Effector memory CD8-positive, alpha-beta T cell (primary cell): ENCODE results near the gene TMEM35B.
"Not testable (repeated sequence)": the region's sequence is repeated elsewhere in the genome, so short reads cannot be mapped to it uniquely, and the experiment has no call there.

Experiments
- ATAC-seq: fragments of 150-1000 bp; cut with Tn5 transposase; replicated peaks from 2 replicates; pipeline ENCODE4 v1.10.0; 2021; ENCODE audit warnings: mild to moderate bottlenecking, moderate library complexity
- DNase-seq, 3 experiments: peaks; one replicate each; pipeline ENCODE4 v3.0.0; 2021
- H3K27ac Mint-ChIP-seq, 2 donors: one replicate each; pipeline ENCODE4 v1.8.0; 2022; ENCODE audit warnings: mild to moderate bottlenecking in 2 of 2, mixed read lengths in 2 of 2, moderate library complexity in 2 of 2
- H3K27me3 Mint-ChIP-seq, 2 donors: one replicate each; pipeline ENCODE4 v1.8.0; 2022; ENCODE audit warnings: mixed read lengths in 2 of 2
- H3K36me3 Mint-ChIP-seq: one replicate; pipeline ENCODE4 v1.8.0; 2022; ENCODE audit warnings: mild to moderate bottlenecking, moderate library complexity, mixed read lengths; ENCODE audit not compliant: insufficient read depth
- H3K4me1 Mint-ChIP-seq, 2 donors: one replicate each; pipeline ENCODE4 v1.8.0; 2022; ENCODE audit warnings: low read depth in 2 of 2, mixed read lengths in 2 of 2
- H3K4me3 Mint-ChIP-seq, 2 donors: one replicate each; pipeline ENCODE4 v1.8.0; 2022; ENCODE audit warnings: mild to moderate bottlenecking in 2 of 2, mixed read lengths in 2 of 2, moderate library complexity in 2 of 2
- H3K9me3 Mint-ChIP-seq, 2 donors: one replicate each; pipeline ENCODE4 v1.8.0; 2022; ENCODE audit warnings: mixed read lengths in 2 of 2

The TMEM35B gene

DNA sequence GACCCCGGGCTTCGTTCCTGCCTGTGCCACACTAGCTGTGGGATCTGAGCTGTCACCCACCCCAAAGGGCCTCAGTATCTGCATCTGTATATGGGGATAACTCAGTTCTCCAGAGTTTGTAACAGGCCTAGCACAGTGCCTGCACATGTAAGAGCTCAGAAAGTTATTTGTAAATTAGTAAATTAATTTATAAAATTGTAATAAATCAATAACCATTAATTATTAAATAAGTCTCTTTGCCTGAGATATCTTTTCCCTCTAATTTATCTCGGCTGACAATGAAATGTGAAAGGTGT lies 410 bp upstream of the TMEM35B start:
- H3K27ac Mint-ChIP-seq: peak overlapping the region; percentile 96 to 97
- peaks cover 32% of the 10 kb centered on the region for H3K36me3 Mint-ChIP-seq
- peak overlapping the region; percentile 96 to 98 for H3K4me3 Mint-ChIP-seq
- peaks cover 29 to 36% of the 10 kb centered on the region in 2 donors for H3K4me1 Mint-ChIP-seq
- H3K27me3 Mint-ChIP-seq, H3K9me3 Mint-ChIP-seq, DNase-seq: not testable (repeated sequence)
- ATAC-seq: peak; percentile 26

DNA sequence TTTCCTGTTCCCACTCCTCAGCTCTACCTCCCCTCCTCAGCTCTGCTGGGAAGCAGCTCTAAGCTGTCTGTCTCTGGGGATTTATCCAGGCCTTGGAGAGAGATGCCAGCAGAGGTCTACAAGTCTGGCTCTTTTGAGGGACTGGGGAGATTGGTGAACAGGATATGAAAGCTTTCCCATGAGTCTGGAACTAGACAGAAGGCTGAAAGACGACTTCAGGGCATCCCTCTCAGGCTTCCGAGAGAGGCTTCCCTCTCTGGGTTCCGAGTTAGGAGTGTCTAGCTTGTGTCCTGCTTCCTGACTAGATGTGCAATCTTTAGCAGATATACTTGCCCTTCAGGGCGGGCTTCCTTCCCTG lies 733 bp downstream of the TMEM35B start:
- Mint-ChIP-seq H3K4me1 (peaks cover 29 to 36% of the 10 kb centered on the region in 2 donors), H3K4me3 (peak overlapping the region; percentile 96 to 98), H3K27me3 (no peaks in the 10 kb centered on the region), H3K36me3 (peaks cover 22% of the 10 kb centered on the region), H3K27ac (peak overlapping the region; percentile 96 to 97), H3K9me3 (no peaks in the 10 kb centered on the region)
- ATAC-seq: peak; percentile 13
- DNase-seq: no peak

DNA sequence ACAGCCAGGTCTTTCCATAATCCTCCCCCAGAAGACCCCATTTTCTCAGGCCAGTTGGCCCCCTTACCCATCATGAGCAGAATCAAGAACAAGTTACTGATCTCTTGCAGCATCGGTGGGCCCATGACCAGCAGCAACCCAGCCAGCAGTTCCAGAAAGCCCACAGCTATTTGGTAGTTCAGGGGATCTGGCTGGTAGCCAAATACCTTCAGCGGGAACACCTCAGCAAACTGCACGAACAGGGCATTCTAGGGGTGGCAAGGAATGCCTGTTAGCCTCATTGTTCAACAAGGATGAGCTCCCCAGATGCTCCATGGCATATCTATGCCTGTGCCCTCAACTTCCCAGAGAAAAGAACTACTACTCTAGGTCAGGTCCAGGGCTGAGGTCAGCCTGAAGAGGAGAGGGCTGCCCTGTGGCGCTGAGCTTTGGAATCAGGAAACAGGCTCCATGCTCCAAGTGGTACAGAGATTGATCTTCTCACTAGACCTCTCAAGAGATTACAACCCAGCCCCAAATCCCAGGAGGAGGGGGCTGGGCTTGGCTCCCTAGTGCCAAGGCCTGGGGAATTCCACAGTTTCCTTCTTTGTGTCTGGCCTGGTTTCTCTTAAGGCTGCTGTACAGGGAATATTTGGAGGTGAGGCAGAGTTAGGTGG lies 1.3 kb downstream of the TMEM35B start:
- no peak for DNase-seq
- H3K4me3 Mint-ChIP-seq: peak overlapping the region; percentile 96 to 98
- H3K9me3 Mint-ChIP-seq: no peaks in the 10 kb centered on the region
- H3K27ac Mint-ChIP-seq: peak overlapping the region; percentile 96 to 97
- no peaks in the 10 kb centered on the region for H3K27me3 Mint-ChIP-seq
- ATAC-seq: no peak
- peaks cover 31 to 36% of the 10 kb centered on the region in 2 donors for H3K4me1 Mint-ChIP-seq
- H3K36me3 Mint-ChIP-seq: peaks cover 17% of the 10 kb centered on the region

DNA sequence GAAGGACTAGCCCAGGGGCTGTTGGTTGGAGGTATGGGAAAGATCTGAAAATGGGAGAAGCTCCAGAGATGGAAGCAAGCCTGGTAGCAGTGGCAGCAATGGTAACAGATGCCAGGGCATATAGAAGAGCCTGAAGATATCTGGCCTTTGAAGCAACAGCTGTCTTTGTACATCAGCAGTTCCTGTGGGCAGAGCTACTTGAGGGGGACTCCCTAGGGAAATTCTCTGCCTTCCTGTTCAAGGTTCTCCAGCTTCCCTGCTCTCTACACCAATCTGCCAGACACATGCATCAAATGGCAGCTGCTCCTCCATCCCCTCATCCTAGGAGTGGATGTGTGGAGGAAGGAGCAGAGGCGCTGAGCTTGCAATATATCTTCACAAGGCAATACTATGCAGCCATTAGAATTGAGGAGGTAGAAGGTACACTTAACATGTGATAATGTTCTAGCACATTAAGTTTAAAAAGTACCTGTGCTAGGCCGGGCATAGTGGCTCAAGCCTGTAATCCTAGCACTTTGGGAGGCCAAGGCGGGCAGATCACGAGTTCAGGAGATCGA lies 2.2 kb downstream of the TMEM35B start:
- H3K36me3 Mint-ChIP-seq: peaks cover 17% of the 10 kb centered on the region
- H3K27me3 Mint-ChIP-seq: no peaks in the 10 kb centered on the region
- ATAC-seq: no peak
- peaks cover 38 to 44% of the 10 kb centered on the region in 2 donors for H3K4me1 Mint-ChIP-seq
- no peaks in the 10 kb centered on the region for H3K9me3 Mint-ChIP-seq
- no peak for DNase-seq
- peak overlapping the region; percentile 77 to 96 for H3K27ac Mint-ChIP-seq
- peak overlapping the region; percentile 96 to 98 for H3K4me3 Mint-ChIP-seq

DNA sequence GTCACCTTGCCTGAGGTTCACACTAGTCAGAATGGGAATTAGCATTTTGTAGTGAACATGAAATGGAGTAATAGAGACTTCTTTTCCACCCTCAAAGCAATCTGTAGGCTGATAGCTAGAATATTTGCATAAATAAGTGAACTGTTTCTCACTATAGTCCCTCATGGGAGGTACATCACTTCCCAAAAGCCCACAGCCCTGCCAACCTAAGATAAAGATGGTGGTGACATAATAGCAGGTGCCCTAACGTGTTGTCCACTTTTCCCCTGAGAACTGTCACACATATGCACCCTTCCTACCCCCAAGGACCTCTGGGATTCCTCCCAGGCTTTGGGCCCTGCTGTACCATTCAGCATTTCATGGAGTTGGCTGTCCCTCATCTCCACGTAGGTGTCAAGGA lies 4.4 kb downstream of the TMEM35B start:
- no peak for DNase-seq
- H3K4me3 Mint-ChIP-seq: no peak overlapping the region
- peaks cover 17% of the 10 kb centered on the region for H3K36me3 Mint-ChIP-seq
- no peak for ATAC-seq
- H3K27ac Mint-ChIP-seq: peak overlapping the region; percentile 38 to 55
- H3K27me3 Mint-ChIP-seq: no peaks in the 10 kb centered on the region
- peaks cover 38% of the 10 kb centered on the region in 2 donors for H3K4me1 Mint-ChIP-seq
- H3K9me3 Mint-ChIP-seq: no peaks in the 10 kb centered on the region

DNA sequence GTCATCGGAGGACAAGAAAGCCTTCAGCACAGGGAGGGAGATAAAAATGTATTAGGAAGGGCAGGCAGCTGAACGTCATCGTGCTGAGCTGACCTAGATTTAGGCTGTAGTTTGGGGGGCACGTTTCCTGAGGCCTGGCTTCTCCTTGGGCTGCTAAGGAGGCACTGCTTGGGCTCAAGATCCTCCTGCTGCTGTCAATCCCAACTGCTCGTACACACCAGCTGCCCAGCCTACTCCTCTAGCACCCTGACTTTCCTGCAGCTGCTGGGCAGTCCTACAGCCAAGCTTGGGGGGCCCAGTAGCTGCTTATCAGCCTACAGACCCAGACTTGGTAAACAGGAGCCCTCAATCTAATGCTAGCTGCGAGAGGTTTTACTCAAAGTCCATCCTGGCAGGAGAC lies 6.2 kb downstream of the TMEM35B start:
- Mint-ChIP-seq H3K4me3 (no peak overlapping the region), H3K36me3 (peaks cover 16% of the 10 kb centered on the region), H3K9me3 (no peaks in the 10 kb centered on the region), H3K27me3 (no peaks in the 10 kb centered on the region), H3K4me1 (peaks cover 30 to 41% of the 10 kb centered on the region in 2 donors), H3K27ac (peak overlapping the region; percentile 80 to 85)
- no peak for ATAC-seq
- no peak for DNase-seq

DNA sequence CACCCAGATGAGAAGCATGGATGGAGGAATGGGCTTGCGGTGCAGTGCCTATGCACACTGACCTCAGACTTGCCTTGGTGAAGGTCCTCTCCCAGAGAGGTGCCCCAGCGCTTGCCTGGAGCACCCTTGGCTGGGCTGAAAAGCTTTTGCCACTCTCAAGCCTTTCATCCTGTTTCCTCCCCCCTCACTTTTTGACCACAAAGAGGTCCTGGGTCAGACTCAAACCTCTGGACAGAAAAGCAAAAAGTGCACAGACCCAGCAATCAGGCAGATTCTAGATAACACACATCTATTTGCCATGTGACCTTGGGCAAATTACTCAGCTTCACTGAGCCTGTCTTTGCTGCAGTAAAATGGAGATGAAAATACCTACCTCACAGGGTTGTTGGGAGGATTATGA lies 7.3 kb downstream of the TMEM35B start:
- no peaks in the 10 kb centered on the region for H3K9me3 Mint-ChIP-seq
- peaks cover 20 to 32% of the 10 kb centered on the region in 2 donors for H3K4me1 Mint-ChIP-seq
- peak overlapping the region in 1 of 2 donors; percentile 85 for H3K27ac Mint-ChIP-seq
- no peak for ATAC-seq
- no peak for DNase-seq
- H3K4me3 Mint-ChIP-seq: no peak overlapping the region
- H3K27me3 Mint-ChIP-seq: no peaks in the 10 kb centered on the region
- peaks cover 16% of the 10 kb centered on the region for H3K36me3 Mint-ChIP-seq

DNA sequence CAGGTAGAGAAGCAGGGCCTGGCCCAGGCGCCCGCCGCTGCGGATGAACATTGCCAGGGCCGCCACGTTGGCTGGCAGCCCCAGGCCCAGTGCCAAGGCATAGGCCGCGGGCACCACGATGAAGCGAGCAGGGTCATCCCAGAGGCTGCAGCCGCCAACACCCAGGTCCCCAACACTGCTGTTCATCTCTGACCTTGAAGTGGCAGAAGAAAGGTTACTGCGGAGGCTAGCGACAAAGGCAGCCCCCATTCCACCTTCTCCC lies 8.0 kb downstream of the TMEM35B start:
- H3K4me3 Mint-ChIP-seq: no peak overlapping the region
- DNase-seq (no peak), ATAC-seq (no peak)
- peaks cover 12% of the 10 kb centered on the region for H3K36me3 Mint-ChIP-seq
- H3K27me3 Mint-ChIP-seq: no peaks in the 10 kb centered on the region
- H3K9me3 Mint-ChIP-seq: no peaks in the 10 kb centered on the region
- H3K27ac Mint-ChIP-seq: no peak overlapping the region
- peaks cover 17 to 32% of the 10 kb centered on the region in 2 donors for H3K4me1 Mint-ChIP-seq

GRCh38 chr1:34976384-34977209 lies 8.6 kb downstream of the TMEM35B start:
- Mint-ChIP-seq H3K27ac (no peak overlapping the region), H3K27me3 (no peaks in the 10 kb centered on the region), H3K4me3 (no peak overlapping the region), H3K36me3 (peaks cover 9% of the 10 kb centered on the region), H3K9me3 (no peaks in the 10 kb centered on the region), H3K4me1 (peaks cover 14 to 32% of the 10 kb centered on the region in 2 donors)
- no peak for ATAC-seq
- DNase-seq: no peak

DNA sequence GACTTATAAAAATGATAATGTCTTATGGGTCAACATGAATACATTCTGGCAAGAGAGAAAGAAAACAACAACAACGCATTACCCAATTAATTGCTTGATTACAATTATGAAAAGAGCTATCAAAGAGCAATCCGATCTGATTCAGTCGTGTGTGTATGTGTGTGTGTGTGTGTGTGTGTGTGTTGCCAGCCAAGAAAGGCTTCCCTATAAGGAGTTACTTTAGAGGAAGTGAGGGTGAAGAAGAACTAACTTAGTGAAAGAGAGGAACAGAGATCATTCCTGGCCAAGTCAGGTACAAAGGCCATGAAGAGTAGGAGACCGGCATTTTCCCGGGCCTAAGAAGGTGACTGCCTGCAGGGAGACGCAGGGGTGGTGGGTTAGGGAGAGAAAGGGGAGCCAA lies 9.4 kb downstream of the TMEM35B start:
- H3K9me3 Mint-ChIP-seq: no peaks in the 10 kb centered on the region
- H3K27ac Mint-ChIP-seq: peak overlapping the region in 1 of 2 donors; percentile 86
- DNase-seq (no peak), ATAC-seq (no peak)
- H3K36me3 Mint-ChIP-seq: peaks cover 4% of the 10 kb centered on the region
- H3K4me1 Mint-ChIP-seq: peaks cover 13 to 28% of the 10 kb centered on the region in 2 donors
- H3K4me3 Mint-ChIP-seq: no peak overlapping the region
- H3K27me3 Mint-ChIP-seq: no peaks in the 10 kb centered on the region

- Mint-ChIP-seq H3K27ac (peak overlapping the region in 1 of 2 donors; percentile 86), H3K4me3 (no peak overlapping the region), H3K36me3 (peaks cover 3% of the 10 kb centered on the region), H3K27me3 (no peaks in the 10 kb centered on the region), H3K9me3 (no peaks in the 10 kb centered on the region), H3K4me1 (peaks cover 13 to 28% of the 10 kb centered on the region in 2 donors)
- DNase-seq (no peak), ATAC-seq (no peak)
Observed at GRCh38 chr1:34975338-34975737, 9.8 kb downstream of the TMEM35B start.

- Mint-ChIP-seq H3K9me3 (no peaks in the 10 kb centered on the region), H3K27me3 (no peaks in the 10 kb centered on the region), H3K36me3 (peaks cover 3% of the 10 kb centered on the region), H3K4me3 (no peak overlapping the region), H3K27ac (peak overlapping the region in 1 of 2 donors; percentile 86), H3K4me1 (peaks cover 13 to 28% of the 10 kb centered on the region in 2 donors)
- no peak for DNase-seq
- ATAC-seq: no peak
Observed at GRCh38 chr1:34974626-34975025, 10.5 kb downstream of the TMEM35B start.

DNA sequence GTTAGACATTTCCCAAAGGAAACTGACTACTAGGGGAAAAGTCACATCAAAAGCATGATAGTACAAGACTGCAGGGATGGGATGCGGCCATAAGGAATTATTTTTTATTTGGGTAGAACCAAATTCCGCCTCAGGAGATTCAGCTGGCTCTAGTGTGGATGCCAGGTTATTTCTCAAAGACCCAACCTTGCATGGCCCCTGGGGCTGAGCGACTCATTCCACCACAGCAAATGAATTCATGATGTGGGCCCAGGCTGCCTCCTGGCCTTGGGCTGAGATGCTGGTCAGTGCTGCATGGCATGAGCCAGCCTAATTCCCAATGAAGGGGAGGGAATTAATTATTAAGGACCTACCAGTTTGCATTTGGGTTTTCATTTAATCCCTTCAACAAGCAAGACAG lies 11.8 kb downstream of the TMEM35B start:
- H3K4me1 Mint-ChIP-seq: peaks cover 9 to 26% of the 10 kb centered on the region in 2 donors
- DNase-seq: no peak
- H3K9me3 Mint-ChIP-seq: no peaks in the 10 kb centered on the region
- H3K36me3 Mint-ChIP-seq: peaks cover 3% of the 10 kb centered on the region
- no peak overlapping the region for H3K4me3 Mint-ChIP-seq
- ATAC-seq: no peak
- no peaks in the 10 kb centered on the region for H3K27me3 Mint-ChIP-seq
- H3K27ac Mint-ChIP-seq: no peak overlapping the region

- no peaks in the 10 kb centered on the region for H3K27me3 Mint-ChIP-seq
- H3K9me3 Mint-ChIP-seq: no peaks in the 10 kb centered on the region
- H3K4me1 Mint-ChIP-seq: peaks cover 7 to 22% of the 10 kb centered on the region in 2 donors
- H3K36me3 Mint-ChIP-seq: peaks cover 3% of the 10 kb centered on the region
- H3K4me3 Mint-ChIP-seq: no peak overlapping the region
- ATAC-seq (no peak), DNase-seq (no peak)
- H3K27ac Mint-ChIP-seq: peak overlapping the region in 1 of 2 donors; percentile 42
Observed at GRCh38 chr1:34970829-34971228, 14.3 kb downstream of the TMEM35B start.
